K562 (cell line): ENCODE measurements around the gene ANAPC13. TPM values are rescaled to one million over a fixed set of nuclear protein-coding genes. Genes with fewer than 3 reads are reported as not detected.

Experiments used
- ATAC-seq: fragments of 200-7000 bp; cut with Tn5 transposase; 3 replicates; pipeline ENCODE4 v1.9.1; 2020; ENCODE audit warnings: moderate library complexity
- BruUV-seq: library from RNA; stranded (reverse); fragments of 400-500 nt; replicated peaks from 2 replicates; lab custom pipeline; 2021; lab: Mats Ljungman, UMichigan
- CTCF ChIA-PET: fragments of 300-600 bp; formaldehyde crosslinking; extraction: SDS; loops from one replicate; lab custom pipeline; 2021; ENCODE audit warnings: low intra/inter-chr PET ratio; lab: Yijun Ruan, JAX
- POLR2A ChIA-PET: fragments of 300-600, 350-650 bp; sonication (Branson Sonifier 250); formaldehyde crosslinking; extraction: SDS; loops from one replicate; lab custom pipeline; 2021; ENCODE audit warnings: antibody characterized with exemption, inconsistent platforms; lab: Yijun Ruan, JAX
- DNase-seq, 4 experiments: peaks; one replicate each; pipeline versions ENCODE4 v3.0.0 to v3.0.0-alpha.2; 2011 to 2018; ENCODE audit warnings: low spot score in 3 of 4, mixed read lengths in 3 of 4; ENCODE audit errors: extremely low read depth in 1 of 4
- FAIRE-seq: peaks from 2 replicates; lab custom pipeline; 2011; peaks lifted over from hg19 to GRCh38; lab: Jason Lieb, UNC
- H2AFZ ChIP-seq: 2 replicates; pipeline ENCODE4 v1.6.0; 2011; ENCODE audit warnings: low read depth, low read length, control low read depth, inconsistent platforms
- H3K27ac ChIP-seq: fragments of 200-600 bp; 3 replicates; pipeline ENCODE4 v1.8.0; 2011; ENCODE audit warnings: low read depth, mild to moderate bottlenecking, control low read depth, inconsistent platforms, low read length, moderate library complexity, mixed read lengths; ENCODE audit errors: extremely low read depth
- H3K27me3 ChIP-seq, 2 experiments: fragments of 300-600 bp in 1 of 2; 2 replicates in 1 of 2; 3 replicates in 1 of 2; pipeline versions ENCODE4 v1.6.0 to v1.8.0; 2011; ENCODE audit warnings: inconsistent platforms in 2 of 2, low read length in 2 of 2, mild to moderate bottlenecking in 1 of 2, mixed read lengths in 1 of 2, moderate library complexity in 1 of 2; ENCODE audit not compliant: control insufficient read depth in 2 of 2, insufficient read depth in 2 of 2
- H3K36me3 ChIP-seq: fragments of 300-600 bp; 3 replicates; pipeline ENCODE4 v1.8.0; 2011; ENCODE audit warnings: mild to moderate bottlenecking, low read length, inconsistent platforms; ENCODE audit not compliant: control insufficient read depth, insufficient read depth
- H3K4me1 ChIP-seq, 2 experiments: fragments of 200-600 bp in 1 of 2; replicated peaks in 1 of 2; 2 replicates in 1 of 2; 3 replicates in 1 of 2; pipeline versions ENCODE4 v1.5.1 to v1.8.0; 2011; ENCODE audit warnings: inconsistent platforms in 2 of 2, low read length in 2 of 2, mild to moderate bottlenecking in 1 of 2, mixed read lengths in 1 of 2, moderate library complexity in 1 of 2; ENCODE audit not compliant: control insufficient read depth in 2 of 2, insufficient read depth in 2 of 2
- H3K4me2 ChIP-seq: 2 replicates; pipeline ENCODE4 v1.6.1; 2011; ENCODE audit warnings: low read length, control low read depth, inconsistent platforms, mixed read lengths; ENCODE audit not compliant: insufficient read depth
- H3K4me3 ChIP-seq: fragments of 200-600 bp; sonication (generic), shearing (Covaris generic); 2 replicates; pipeline ENCODE4 v1.5.1; 2016; ENCODE audit warnings: control low read depth, inconsistent platforms
- H3K79me2 ChIP-seq: fragments of 200-600 bp; 3 replicates; pipeline ENCODE4 v1.8.0; 2011; ENCODE audit warnings: low read length, inconsistent platforms; ENCODE audit not compliant: control insufficient read depth, insufficient read depth
- H3K9ac ChIP-seq, 2 experiments: 2 replicates each; pipeline versions ENCODE4 v1.6.0 to v1.6.1; 2011; ENCODE audit warnings: low read depth in 2 of 2, low read length in 2 of 2, control low read depth in 1 of 2, inconsistent platforms in 1 of 2, mild to moderate bottlenecking in 1 of 2, mixed read lengths in 1 of 2; ENCODE audit not compliant: insufficient read depth in 1 of 2
- H3K9me1 ChIP-seq: one replicate; pipeline ENCODE4 v1.6.0; 2011; ENCODE audit warnings: inconsistent platforms, mild to moderate bottlenecking, low read length, moderate library complexity; ENCODE audit not compliant: control insufficient read depth, insufficient read depth
- H3K9me3 ChIP-seq: replicated peaks from 2 replicates; pipeline ENCODE4 v1.5.1; 2011; ENCODE audit warnings: low read depth, low read length, inconsistent platforms; ENCODE audit not compliant: control insufficient read depth, insufficient read depth
- H4K20me1 ChIP-seq: replicated peaks from 2 replicates; pipeline ENCODE4 v1.6.1; 2011; ENCODE audit warnings: low read length, inconsistent platforms, mixed read lengths; ENCODE audit not compliant: control insufficient read depth, insufficient read depth
- CSDE1 ChIP-seq, 2 experiments: fragments of 450-650 bp; IDR thresholded peaks; 2 replicates each; pipeline ENCODE4 v1.6.1; 2016; ENCODE audit warnings: mild to moderate bottlenecking in 1 of 2
- ZNF121 ChIP-seq: sonication (generic); formaldehyde crosslinking; conservative IDR thresholded peaks from 2 replicates; pipeline ENCODE4 v1.8.0; 2022; ENCODE audit warnings: missing genetic modification reagents
- ZNF354B ChIP-seq: fragments of 250-450 bp; sonication (Bioruptor Pico); IDR thresholded peaks from 2 replicates; pipeline ENCODE4 v1.4.0; 2020
- ZNF780A ChIP-seq: fragments of 250-450 bp; sonication (Bioruptor Pico); IDR thresholded peaks from 2 replicates; pipeline ENCODE4 v1.5.0; 2021; ENCODE audit warnings: mild to moderate bottlenecking
- WGBS: fragments of 100-300 bp; shearing (Covaris generic); methylation state at CpG from one replicate; pipeline ENCODE4 v1.1.6; 2016; ENCODE audit warnings: low coverage, mixed read lengths; ENCODE audit not compliant: insufficient coverage; ENCODE audit errors: missing lambda C conversion rate; 5-methylcytosine and 5-hydroxymethylcytosine counted together
- in situ Hi-C: fragments of 300-500 bp; cut with MboI; formaldehyde crosslinking; loops from 4 replicates; pipeline ENCODE4 v1.15.0; 2018; ENCODE audit warnings: inconsistent platforms, mixed read lengths
- intact Hi-C: fragments of 100-400 bp; cut with micrococcal nuclease; formaldehyde crosslinking; loops from 2 replicates; pipeline ENCODE4 v1.14.2; 2022
- polyA plus RNA-seq, 8 experiments: library from polyadenylated mRNA; depleted of rRNA in 4 of 8; stranded (reverse) in 5 of 8; unstranded in 3 of 8; fragments of >200 nt; fragmentation: Nextera tagmentation in 2 of 8; fragmentation: Illumina TruSeq in 1 of 8; extraction: Ambion mirVana in 2 of 8; extraction: Trizol in 1 of 8; gene quantifications; 2 replicates each; pipeline versions ENCODE4 v1.2.1 to v1.2.3, GENCODE V29; 2011 to 2014; ENCODE audit warnings: inconsistent platforms in 1 of 8, missing spikeins in 1 of 8
- total RNA-seq, 7 experiments: library from RNA; depleted of rRNA in 6 of 7; stranded (reverse); fragments of >200 nt in 6 of 7; fragmentation: Illumina TruSeq in 2 of 7; extraction: Trizol in 2 of 7; gene quantifications; 2 replicates each; pipeline versions ENCODE4 v1.2.1 to v1.2.3, GENCODE V29; 2011 to 2021; ENCODE audit warnings: low replicate concordance in 1 of 7
- TF ChIP-seq, protein P1 (sequence below), 2 experiments: IDR thresholded peaks; 2 replicates each; pipeline ENCODE4 v1.6.1; 2011; ENCODE audit warnings: borderline replicate concordance in 1 of 2, control low read depth in 1 of 2, low read depth in 1 of 2, low read length in 1 of 2, mild to moderate bottlenecking in 1 of 2, mixed read lengths in 1 of 2, moderate library complexity in 1 of 2; ENCODE audit not compliant: insufficient read depth in 1 of 2, insufficient read length in 1 of 2, poor library complexity in 1 of 2, severe bottlenecking in 1 of 2; ENCODE audit errors: extremely low read depth in 1 of 2

Gene ANAPC13
- total and polyA plus RNA-seq, 9 of the 15 experiments (the other 6 are each of a cell fraction or from before 2014, with no cell fraction given) = 48.5 to 238 (median 68.5) TPM

DNA sequence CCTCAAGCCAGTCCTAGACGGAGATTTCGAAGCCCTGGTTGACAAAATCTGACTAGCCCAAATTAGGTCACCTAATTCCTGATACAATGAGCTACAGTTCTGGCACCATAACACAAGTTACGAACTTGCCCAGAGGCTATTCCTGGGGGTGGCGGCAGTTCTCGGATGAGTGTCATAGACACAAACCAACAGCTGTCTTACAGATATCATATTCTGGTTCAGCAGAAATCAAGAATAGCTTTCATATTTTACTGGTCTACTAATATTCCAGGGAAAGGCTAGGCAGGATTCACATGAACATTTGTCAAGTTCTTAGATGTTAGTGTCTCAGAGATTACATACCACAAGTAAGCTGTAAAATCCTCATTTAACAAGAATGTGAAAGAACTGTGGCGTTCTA is 8.8 kb downstream of the ANAPC13 start:
- FAIRE-seq = no peak
- DNase-seq = no peak
- Histone ChIP-seq H3K4me3 (no peak overlapping the region), H3K36me3 (peaks cover 53% of the 10 kb centered on the region), H4K20me1 (no peaks in the 10 kb centered on the region), H3K4me1 (no peaks in the 10 kb centered on the region), H3K9ac (no peak overlapping the region), H2AFZ (no peak overlapping the region), H3K79me2 (no peaks in the 10 kb centered on the region), H3K9me3 (no peaks in the 10 kb centered on the region), H3K27me3 (no peaks in the 10 kb centered on the region), H3K9me1 (no peaks in the 10 kb centered on the region), H3K27ac (no peak overlapping the region), H3K4me2 (no peak overlapping the region)
- TF ChIP-seq ZNF780A (CRISPR knock-in tag) = no peak
- no peak for TF ChIP-seq ZNF354B
- TF ChIP-seq, protein P1, sequence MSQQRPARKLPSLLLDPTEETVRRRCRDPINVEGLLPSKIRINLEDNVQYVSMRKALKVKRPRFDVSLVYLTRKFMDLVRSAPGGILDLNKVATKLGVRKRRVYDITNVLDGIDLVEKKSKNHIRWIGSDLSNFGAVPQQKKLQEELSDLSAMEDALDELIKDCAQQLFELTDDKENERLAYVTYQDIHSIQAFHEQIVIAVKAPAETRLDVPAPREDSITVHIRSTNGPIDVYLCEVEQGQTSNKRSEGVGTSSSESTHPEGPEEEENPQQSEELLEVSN (IDR thresholded peaks at IDR 0.05; ENCODE audit: borderline replicate concordance in 1 of 2, extremely low read depth in 1 of 2, insufficient read depth in 1 of 2, insufficient read length in 1 of 2, low read depth in 1 of 2, low read length in 1 of 2, poor library complexity in 1 of 2, severe bottlenecking in 1 of 2) = no peak
- no peak for TF ChIP-seq ZNF121 (CRISPR knock-in tag)
- no peak for TF ChIP-seq CSDE1 (IDR thresholded peaks at IDR 0.05)
- no TSS peak for BruUV-seq
- in situ Hi-C loops = loop anchor here (10.0 to 25.0 kb wide), 2 partner anchors 272 to 665 kb away; partner anchors contain the start of gene SRPRB
- intact Hi-C loops = loop anchor here (10.0 kb wide), 1 partner anchor 82 kb away; no protein-coding TSS in a partner anchor
- no peak for ATAC-seq
- 96% methylated on average over 6 of the region's 6 CpGs for WGBS
- ChIA-PET CTCF (no interaction called here), POLR2A (interaction anchor here (0.8 kb wide), 1 partner anchor 10 kb away, joined by 3 read pairs; no protein-coding TSS in a partner anchor)
